GM18909 (cell line): ENCODE measurements around the gene THUMPD2.

ENCODE experiments used
- ATAC-seq: cut with Tn5 transposase; IDR thresholded peaks from one replicate; pipeline ENCODE4 v1.9.1; 2021; ENCODE audit warnings: mild to moderate bottlenecking; ENCODE audit not compliant: unreplicated experiment, poor library complexity

Gene THUMPD2

DNA sequence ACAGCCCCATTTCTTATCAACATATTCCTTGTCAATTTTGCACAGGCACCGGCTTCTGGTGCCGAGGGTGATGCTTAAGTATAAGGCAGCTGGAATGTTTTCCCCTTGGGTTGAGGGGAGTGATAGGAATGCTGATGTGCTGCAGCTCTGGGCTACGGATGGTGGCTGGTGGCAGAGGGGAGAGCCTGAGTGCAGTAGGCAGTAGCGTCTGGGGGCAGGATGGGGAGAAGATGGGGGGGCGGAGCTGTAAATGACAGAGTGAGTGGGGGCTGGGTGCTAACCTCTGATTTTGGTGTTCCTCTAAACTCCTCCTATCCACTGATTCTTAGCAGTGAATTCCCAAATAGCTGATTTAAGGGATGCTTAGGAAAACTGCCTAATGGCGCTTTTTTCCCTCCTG is 92.6 kb downstream of the THUMPD2 start:
- ATAC-seq: no peak
